Measurements from ENCODE around the gene C2orf15.
"Not testable (repeated sequence)": the region's sequence is repeated elsewhere in the genome, so short reads cannot be mapped to it uniquely, and the experiment has no call there.

The C2orf15 gene

DNA sequence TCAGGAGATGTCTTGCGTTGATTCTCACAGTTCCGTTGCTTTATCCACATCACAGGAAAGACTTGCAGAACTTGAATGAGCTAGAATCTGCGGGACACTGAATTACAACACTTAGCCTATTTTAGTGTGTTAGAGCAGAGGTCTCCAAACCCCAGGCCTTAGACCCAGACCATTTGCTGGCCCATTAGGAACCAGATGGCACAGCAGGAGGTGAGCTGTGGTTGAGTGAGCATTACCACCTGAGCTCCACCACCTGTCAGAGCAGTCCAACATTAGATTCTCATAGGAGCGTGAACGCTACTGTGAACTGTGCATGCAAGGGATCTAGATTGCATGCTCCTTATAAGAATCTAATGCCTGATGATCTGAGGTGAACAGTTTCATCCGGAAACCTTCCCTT lies 43.3 kb downstream of the C2orf15 start:
- FAIRE-seq (no peak), DNase-seq (ENCODE audit: insufficient read length, low spot score) (no peak)
- TF ChIP-seq, protein P1, sequence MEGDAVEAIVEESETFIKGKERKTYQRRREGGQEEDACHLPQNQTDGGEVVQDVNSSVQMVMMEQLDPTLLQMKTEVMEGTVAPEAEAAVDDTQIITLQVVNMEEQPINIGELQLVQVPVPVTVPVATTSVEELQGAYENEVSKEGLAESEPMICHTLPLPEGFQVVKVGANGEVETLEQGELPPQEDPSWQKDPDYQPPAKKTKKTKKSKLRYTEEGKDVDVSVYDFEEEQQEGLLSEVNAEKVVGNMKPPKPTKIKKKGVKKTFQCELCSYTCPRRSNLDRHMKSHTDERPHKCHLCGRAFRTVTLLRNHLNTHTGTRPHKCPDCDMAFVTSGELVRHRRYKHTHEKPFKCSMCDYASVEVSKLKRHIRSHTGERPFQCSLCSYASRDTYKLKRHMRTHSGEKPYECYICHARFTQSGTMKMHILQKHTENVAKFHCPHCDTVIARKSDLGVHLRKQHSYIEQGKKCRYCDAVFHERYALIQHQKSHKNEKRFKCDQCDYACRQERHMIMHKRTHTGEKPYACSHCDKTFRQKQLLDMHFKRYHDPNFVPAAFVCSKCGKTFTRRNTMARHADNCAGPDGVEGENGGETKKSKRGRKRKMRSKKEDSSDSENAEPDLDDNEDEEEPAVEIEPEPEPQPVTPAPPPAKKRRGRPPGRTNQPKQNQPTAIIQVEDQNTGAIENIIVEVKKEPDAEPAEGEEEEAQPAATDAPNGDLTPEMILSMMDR (IDR thresholded peaks at IDR 0.05; ENCODE audit: insufficient read depth, missing control alignments): no peak

DNA sequence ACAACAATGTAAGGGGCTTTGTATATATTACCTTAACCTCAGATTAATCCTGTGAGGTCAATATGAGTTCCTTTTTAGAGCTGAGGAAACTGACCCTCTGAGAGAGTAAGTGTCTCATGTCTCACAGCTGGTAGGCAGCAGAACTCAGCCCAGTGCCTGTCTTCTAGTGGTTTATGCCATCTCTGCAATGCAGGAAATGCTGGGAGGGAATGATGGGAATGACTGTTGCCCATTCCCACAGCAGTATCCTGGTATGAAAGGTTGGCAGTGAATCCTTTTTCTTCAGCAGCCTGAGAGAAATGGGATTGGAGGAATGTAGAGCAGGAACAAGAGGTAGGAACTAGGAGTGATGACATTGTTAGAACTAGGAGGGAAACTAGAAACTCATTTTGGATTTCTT lies 45.5 kb downstream of the C2orf15 start:
- DNase-seq (ENCODE audit: insufficient read length, low spot score) (no peak), FAIRE-seq (no peak)
- TF ChIP-seq, protein P1 (IDR thresholded peaks at IDR 0.05; ENCODE audit: insufficient read depth, missing control alignments): no peak

DNA sequence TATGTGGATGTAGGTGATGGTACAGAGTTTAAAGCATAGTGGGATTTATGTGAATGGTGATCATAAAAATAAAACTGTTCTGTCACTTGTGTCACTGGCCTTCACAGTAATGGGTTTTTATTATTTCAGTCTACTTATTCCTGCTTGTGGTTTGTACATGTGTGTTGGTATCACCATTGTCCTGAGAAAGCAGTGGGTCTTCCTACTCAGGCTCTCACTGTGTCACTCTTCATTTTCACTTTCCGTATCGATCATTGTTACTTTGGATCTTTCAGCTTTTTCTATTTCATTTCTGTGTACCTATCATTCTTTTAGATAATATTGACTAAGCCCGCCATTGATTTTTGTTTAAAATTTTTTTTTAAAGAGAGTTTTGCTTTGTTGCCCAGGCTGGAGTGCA lies 46.9 kb downstream of the C2orf15 start:
- FAIRE-seq: no peak

DNA sequence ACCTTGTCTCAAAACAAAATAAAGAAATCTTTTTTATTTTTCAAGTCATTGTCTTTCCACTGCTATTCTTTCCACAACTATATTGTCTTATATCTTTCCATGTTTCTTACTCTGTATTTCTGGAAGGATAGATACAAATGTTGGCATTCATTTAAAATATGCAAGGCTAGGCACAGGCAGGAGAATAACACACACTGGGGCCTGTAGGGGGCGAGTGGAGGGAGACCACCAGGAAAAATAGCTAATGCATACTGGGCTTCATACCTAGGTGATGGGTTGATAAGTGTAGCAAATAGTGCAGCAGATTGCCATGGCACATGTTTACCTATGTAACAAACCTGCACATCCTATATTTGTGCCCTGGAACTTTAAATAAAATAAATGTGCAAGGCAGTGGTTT lies 49.0 kb downstream of the C2orf15 start:
- no peak for DNase-seq (ENCODE audit: insufficient read length, low spot score)
- no peak for FAIRE-seq
- TF ChIP-seq, protein P1 (IDR thresholded peaks at IDR 0.05; ENCODE audit: insufficient read depth, missing control alignments): no peak

More for the DNA sequence above, 46.9 kb downstream of the C2orf15 start:
- TF ChIP-seq, protein P1 (IDR thresholded peaks at IDR 0.05; ENCODE audit: insufficient read depth, missing control alignments): no peak
- DNase-seq (ENCODE audit: insufficient read length, low spot score): no peak

DNA sequence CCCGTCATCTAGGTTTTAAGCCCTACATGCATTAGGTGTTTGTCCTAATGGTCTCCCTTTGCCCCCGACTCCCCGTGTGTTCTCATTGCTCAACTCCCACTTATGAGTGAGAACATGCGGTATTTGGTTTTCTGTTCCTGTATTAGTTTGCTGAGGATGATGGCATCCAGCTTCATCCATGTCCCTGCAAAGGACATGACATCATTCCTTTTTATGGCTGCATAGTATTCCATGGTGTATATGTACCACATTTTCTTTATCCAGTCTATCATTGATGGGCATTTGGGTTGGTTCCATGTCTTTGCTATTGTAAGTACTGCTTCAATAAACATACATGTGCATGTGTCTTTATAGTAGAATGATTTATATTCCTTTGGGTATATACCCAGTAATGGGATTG lies 50.9 kb downstream of the C2orf15 start:
- not testable (repeated sequence) for FAIRE-seq; DNase-seq (ENCODE audit: insufficient read length, low spot score)

DNA sequence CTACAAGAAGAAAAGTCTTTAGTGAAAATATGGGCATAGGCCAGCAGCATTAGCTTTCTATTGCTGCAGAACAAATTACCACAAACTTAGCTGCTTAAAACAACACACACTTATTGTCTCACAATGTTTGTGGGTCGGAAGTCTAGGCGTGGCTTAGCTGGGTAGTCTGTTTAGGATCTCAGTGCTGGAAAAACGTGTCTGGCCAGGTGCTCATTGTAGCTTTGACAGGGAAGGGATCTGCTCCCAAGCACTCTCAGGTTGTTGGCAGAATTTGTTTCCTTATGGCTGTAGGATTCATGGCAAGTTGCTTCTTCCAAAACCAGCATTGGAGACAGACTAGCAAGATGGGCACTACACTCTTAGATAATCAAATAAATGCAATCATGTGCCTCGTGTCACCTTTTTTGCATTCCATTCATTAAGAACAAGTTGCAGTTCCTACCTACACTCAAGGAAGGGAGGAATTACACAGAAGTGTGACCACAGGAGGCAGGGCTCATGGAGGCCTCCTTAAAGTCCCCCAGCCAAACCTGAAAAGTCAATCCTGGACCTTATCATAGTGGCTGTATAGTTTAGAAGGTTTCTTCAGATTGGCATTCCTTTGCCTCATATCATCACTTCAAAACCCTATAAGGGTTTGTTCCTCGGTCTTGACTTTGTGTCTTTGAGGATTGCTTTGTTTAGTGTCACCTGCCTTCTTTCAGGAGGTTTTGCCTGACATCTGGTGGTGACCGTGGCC lies 56.8 kb downstream of the C2orf15 start:
- FAIRE-seq (no peak), DNase-seq (ENCODE audit: insufficient read length, low spot score) (no peak)
- TF ChIP-seq, protein P1 (IDR thresholded peaks at IDR 0.05; ENCODE audit: insufficient read depth, missing control alignments): no peak

DNA sequence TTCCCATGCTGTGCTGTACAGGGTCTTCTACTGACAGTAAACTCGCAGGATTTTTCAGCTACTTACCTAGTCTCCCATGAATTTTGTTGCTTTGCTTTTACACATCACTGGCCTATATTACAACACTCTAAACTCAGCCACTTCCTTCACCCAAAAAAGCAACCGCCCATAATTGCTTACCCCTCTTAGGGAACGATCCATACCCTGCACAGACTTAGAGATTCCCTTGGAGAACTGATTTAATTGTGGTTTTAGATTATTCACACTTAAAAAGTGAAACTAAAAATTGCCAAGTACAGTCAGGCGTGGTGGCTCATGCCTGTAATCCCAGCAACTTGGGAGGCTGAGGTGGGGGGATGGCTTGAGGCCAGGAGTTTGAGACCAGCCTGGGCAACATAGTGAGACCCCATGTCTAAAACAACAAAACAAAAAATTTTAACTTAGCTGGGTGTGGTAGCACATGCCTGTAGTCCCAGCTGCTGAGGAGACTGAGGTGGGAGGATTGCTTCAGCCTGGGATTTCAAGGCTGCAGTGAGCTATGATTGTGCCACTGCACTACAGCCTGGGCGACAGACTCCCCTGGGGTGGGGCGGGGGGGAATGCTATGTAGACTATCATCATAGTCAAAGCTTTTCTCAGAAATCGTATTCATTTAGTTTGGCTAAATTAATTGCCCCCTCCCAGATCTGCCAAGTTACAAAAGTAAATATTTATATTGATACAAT lies 58.7 kb downstream of the C2orf15 start:
- no peak for DNase-seq (ENCODE audit: insufficient read length, low spot score)
- FAIRE-seq: no peak
- TF ChIP-seq, protein P1 (IDR thresholded peaks at IDR 0.05; ENCODE audit: insufficient read depth, missing control alignments): no peak
